ENCODE results near the gene GADD45B. TPM values are rescaled to one million over a fixed set of nuclear protein-coding genes. Genes with fewer than 3 reads are reported as not detected.

Gene GADD45B, protein sequence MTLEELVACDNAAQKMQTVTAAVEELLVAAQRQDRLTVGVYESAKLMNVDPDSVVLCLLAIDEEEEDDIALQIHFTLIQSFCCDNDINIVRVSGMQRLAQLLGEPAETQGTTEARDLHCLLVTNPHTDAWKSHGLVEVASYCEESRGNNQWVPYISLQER
- total RNA-seq, result 10 to 100 TPM; 84.4 to 84.5 TPM

DNA sequence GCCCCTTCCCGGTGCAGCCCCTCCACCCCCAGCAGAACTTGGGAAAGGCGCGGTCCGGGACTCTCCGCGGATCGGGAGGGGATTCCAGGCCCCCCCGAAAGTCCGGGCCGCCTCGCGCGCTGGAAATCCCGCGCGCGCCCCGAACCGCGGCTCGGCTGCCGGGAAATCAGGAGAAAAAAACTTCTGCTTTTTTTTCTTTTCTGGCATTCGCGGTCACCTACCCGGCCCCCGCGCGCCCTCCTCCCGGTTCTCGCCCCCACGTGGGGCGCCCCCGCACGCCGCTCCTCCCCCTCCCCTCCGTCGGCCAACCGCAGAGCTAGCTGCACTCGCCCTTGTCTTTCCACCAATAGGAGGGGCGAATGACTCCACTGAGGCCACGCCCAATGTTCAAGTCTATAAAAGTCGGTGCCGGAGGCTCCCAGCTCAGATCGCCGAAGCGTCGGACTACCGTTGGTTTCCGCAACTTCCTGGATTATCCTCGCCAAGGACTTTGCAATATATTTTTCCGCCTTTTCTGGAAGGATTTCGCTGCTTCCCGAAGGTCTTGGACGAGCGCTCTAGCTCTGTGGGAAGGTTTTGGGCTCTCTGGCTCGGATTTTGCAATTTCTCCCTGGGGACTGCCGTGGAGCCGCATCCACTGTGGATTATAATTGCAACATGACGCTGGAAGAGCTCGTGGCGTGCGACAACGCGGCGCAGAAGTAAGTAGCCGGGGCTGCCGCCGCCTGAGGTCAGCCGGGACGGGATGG lies at the start of gene GADD45B:
Gene GADD45B (plus strand): TSS at position 426 of the 749 bp plus-strand sequence. CDS start 232 bp downstream, at position 658.
- H3K27me3 Mint-ChIP-seq (ENCODE audit: low read depth), result no peaks in the 10 kb centered on the region

DNA sequence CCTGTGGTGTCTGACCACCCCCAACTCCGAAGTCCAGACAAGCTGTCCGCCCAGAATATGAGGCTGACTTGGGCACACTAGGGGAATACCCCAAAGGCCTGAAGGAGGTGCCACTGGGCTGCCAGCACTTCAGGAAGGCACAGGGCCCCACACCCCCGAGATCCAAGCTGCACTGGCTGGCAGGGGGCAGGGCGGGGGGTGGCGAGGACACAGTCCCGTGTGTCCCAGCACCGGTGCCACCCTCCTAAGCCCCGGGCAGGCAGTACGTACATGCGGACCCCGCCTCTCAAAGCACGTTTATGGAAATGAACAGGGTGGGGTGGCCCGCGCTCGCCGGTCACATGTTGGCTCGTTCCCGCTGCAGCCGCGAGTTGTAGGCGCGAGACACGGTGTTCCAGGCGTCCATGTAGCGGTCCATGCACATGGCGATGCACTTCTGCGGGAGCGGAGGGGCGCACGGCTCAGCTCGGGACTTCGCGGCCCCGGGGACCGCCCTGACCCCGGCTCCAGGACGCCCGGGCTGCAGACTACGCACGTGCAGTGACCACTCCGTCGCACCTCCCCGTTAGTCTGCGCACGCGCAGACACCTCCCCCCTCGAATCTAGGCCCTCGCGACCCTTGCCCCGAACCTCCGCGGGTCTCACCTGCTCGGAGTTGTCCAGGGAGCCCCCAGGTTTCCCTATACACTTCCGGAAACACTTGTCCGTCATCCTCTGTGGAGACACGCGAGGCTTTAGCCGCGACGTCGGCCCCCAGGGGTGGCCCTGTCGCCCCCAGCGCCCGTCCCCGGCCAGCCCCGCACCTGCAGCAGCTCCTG lies 49.1 kb upstream of the GADD45B start:
- H3K27me3 Mint-ChIP-seq (ENCODE audit: low read depth), result no peaks in the 10 kb centered on the region
- peaks cover 1 to 2% of the 10 kb centered on the region in 2 donors for H3K36me3 Mint-ChIP-seq (ENCODE audit: insufficient read depth in 2 of 2)
- ATAC-seq (replicated peaks in 1 of 2) (peak; percentile 16 to 23), DNase-seq (peak; percentile 38 to 45)
- peaks cover 14% of the 10 kb centered on the region for H3K4me1 Mint-ChIP-seq (ENCODE audit: low read depth)
- H3K9me3 Mint-ChIP-seq, result no peaks in the 10 kb centered on the region
- peak overlapping the region; percentile 91 to 93 for H3K4me3 Mint-ChIP-seq
- H3K27ac Mint-ChIP-seq, result peak overlapping the region; percentile 95

More for the DNA sequence above, at the start of gene GADD45B:
- Mint-ChIP-seq H3K4me1 (ENCODE audit: low read depth) (peaks cover 5% of the 10 kb centered on the region), H3K27ac (peak within 1 kb of the TSS; percentile 98), H3K36me3 (ENCODE audit: insufficient read depth in 2 of 2) (peaks cover 18 to 19% of the 10 kb centered on the region in 2 donors), H3K4me3 (peak within 1 kb of the TSS; percentile 97 to 99), H3K9me3 (no peaks in the 10 kb centered on the region)
- ATAC-seq (replicated peaks in 1 of 2) (peak; percentile 51 to 52), DNase-seq (peak; percentile 99)

DNA sequence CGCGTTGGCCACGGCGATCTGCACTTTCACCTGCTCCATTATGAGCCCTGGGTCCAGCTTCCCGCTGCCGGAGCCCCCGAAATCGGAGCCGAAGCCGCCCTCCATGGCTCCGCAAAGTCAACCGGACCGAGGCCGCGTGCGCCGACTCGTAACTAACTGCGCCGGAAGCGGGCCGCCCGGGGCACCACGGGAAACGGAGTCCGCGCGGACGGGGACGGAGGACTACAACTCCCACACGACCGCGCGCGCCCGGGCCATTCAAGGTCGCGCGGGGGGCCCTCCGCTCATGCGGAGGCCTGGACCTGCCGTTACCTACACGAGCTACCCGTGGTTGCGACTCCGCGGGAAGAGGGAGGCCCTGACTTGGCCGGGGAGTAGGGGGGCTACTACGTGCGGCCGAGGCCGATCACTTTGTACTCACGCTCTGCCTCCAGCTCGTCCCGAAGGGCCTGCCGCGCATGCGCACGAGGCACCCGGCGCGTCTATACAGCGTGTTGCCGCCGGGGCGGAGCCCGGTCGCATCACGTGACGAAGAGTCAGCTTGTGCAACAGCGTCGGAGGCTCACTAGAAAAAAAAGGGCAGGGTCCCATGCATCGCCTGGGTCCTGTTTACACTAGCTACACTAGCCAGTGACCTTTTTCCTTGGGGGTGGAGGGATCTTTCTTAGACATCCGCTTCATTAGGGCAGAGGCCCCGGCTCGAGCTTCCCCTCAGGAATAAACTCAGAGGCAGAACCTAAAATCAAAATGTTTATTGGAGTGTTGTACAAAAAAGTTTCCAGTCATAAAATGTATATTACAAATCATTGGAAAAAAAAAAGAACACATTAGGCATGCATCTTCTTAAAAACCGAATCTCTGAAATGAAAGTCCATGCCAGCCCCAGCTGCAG lies 48.3 kb upstream of the GADD45B start, which contains the start of gene TIMM13:
Gene TIMM13 (minus strand): TSS at position 158 of the 892 bp plus-strand sequence. CDS start 53 bp downstream, at position 105.
- peak; percentile 97 for DNase-seq
- Mint-ChIP-seq H3K27me3 (ENCODE audit: low read depth) (no peaks in the 10 kb centered on the region), H3K36me3 (ENCODE audit: insufficient read depth in 2 of 2) (peaks cover 1 to 6% of the 10 kb centered on the region in 2 donors), H3K4me1 (ENCODE audit: low read depth) (peaks cover 14% of the 10 kb centered on the region), H3K4me3 (peak within 1 kb of the TSS; percentile 91 to 93), H3K27ac (peak within 1 kb of the TSS; percentile 95), H3K9me3 (no peaks in the 10 kb centered on the region)
- peak; percentile 92 to 94 for ATAC-seq (replicated peaks in 1 of 2)

DNA sequence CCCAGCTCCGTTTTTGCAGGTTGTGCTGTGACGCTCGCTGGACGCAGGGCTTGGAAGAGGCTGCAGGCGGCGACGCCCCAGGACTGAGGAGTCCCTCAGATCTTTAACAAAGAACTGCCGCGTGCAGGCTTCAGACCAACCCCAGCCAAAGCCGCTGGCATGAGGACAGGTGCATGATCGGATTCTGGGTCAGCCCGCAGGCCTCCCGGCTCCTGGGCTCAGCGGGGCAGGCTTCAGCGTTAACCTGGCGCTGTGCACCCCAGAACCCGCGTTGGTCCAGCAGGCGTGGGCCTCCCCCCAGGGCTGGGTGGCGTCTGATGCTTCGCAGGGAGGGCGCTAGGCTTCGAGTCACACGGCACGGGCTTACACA lies 47.6 kb upstream of the GADD45B start:
- H3K36me3 Mint-ChIP-seq (ENCODE audit: insufficient read depth in 2 of 2), result peaks cover 1 to 5% of the 10 kb centered on the region in 2 donors
- H3K27me3 Mint-ChIP-seq (ENCODE audit: low read depth), result no peaks in the 10 kb centered on the region
- H3K27ac Mint-ChIP-seq, result peak overlapping the region; percentile 95
- no peaks in the 10 kb centered on the region for H3K9me3 Mint-ChIP-seq
- peak overlapping the region in 1 of 2 donors; percentile 91 for H3K4me3 Mint-ChIP-seq
- DNase-seq, result no peak
- H3K4me1 Mint-ChIP-seq (ENCODE audit: low read depth), result peaks cover 14% of the 10 kb centered on the region
- ATAC-seq (replicated peaks in 1 of 2), result no peak

DNA sequence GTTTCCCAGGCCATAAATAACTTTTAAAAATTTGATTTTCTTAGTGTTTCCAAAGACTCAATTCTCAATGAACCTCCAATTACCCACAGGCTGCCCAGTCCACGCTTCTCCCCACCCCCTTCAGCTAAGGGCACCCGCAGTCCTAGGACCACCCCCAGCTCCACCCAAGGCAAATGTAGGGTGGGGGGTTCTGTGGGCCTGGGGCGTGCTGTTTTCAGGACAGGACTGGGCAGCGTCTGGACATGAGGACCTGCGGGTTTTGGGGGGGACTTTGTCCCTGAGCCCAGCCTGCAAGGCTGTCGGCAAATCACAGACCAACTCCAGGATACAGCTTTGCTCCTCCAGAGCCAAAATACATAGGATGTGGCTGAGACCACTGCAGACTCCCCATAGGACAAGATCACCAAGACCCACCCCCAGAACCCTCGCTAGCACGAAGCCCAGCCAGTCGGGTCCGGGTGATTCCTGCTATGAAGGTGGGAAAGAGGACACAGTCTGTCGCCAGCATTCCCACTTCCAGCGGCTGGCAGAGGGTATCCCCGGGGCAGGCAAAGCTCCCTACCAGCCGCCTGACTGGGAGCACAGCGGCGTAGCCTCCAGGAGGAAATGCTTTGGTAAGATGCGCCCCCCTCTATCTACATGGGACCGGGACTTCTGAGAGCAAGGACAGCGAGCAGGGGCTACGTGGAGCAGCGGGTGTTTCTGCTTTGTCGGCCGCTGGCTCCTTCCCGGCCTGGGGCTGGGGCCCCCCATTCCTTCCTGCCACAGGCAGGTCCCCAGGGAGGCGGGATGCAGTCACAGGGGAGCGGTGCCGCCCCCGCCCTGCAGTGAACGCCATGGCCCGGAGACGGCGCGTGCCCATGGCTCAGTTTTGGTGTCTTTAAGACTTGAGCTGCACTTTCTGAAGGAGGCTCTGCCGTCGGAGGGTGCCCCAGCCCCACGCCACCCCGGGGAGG lies 46.9 kb upstream of the GADD45B start:
- H3K27ac Mint-ChIP-seq, result no peak overlapping the region
- H3K36me3 Mint-ChIP-seq (ENCODE audit: insufficient read depth in 2 of 2), result peaks cover 3 to 6% of the 10 kb centered on the region in 2 donors
- DNase-seq (no peak), ATAC-seq (replicated peaks in 1 of 2) (no peak)
- no peaks in the 10 kb centered on the region for H3K9me3 Mint-ChIP-seq
- no peaks in the 10 kb centered on the region for H3K27me3 Mint-ChIP-seq (ENCODE audit: low read depth)
- H3K4me3 Mint-ChIP-seq, result no peak overlapping the region
- peaks cover 14% of the 10 kb centered on the region for H3K4me1 Mint-ChIP-seq (ENCODE audit: low read depth)

DNA sequence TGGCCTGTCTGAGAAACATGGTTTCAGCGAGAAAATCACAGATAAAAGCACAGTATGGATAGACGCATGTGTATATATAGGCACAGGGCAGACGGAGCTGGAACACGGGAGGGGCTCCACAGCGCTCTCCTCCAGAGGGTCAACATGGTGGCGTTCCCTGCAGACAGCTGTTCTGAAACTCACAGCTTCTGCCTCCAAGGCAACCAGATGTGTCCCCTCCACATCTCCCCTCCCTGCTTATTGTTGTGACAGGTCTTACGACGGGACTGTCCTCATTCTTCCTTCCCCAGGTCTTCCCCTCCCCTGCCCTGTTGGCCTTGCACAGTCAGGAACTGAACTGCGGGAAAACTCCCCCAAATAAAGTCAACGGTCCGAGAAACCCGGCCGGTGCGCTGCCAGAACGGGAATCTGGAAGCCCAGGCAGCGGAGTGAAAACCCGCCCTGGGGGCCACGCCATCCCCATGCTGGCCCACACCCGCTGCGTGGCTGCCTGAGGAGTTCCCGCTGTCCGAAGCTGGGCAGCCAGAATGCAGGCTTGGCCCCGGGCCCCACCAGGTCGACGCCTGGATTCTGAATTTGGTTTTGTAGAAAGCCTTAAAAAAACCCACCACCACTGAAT lies 45.9 kb upstream of the GADD45B start:
- Mint-ChIP-seq H3K27ac (no peak overlapping the region), H3K4me1 (ENCODE audit: low read depth) (peaks cover 14% of the 10 kb centered on the region), H3K36me3 (ENCODE audit: insufficient read depth in 2 of 2) (peaks cover 3 to 9% of the 10 kb centered on the region in 2 donors), H3K9me3 (no peaks in the 10 kb centered on the region), H3K27me3 (ENCODE audit: low read depth) (no peaks in the 10 kb centered on the region), H3K4me3 (no peak overlapping the region)
- DNase-seq (no peak), ATAC-seq (replicated peaks in 1 of 2) (no peak)

DNA sequence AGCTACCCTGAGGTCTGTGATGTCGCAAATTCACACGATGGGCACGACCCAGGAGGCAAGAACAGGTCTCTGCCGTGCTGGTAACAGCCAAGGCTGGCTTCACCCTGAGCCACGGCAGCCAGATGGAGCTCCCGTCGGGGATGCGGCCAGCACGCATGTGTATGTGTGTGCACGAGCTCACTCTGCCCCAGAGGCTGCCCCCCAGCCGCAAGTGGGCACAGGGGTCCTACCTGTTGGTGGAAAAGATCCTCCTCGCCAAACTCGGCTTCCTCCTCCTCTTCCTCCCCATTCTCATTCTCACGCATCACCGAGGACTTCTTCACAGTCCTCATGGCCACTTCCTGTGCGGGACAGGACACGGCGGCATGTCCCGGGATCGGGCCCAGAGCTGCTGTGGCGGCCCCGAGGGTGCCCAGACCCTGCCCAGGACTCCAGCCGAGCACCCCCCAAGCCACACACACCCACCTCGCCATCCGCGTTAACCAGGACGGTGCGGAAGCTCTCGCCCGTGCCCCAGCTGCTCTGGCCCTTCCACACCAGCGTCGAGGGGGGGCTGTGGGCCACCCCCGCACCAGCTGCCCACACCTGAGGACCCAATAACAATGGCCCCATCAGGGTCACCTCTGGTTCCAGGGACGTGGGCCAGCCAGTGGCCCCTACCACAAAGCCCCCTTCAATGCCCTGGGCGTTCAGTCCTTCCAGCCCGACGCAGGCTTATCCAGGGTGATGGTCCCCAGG lies 44.4 kb upstream of the GADD45B start:
- H3K4me1 Mint-ChIP-seq (ENCODE audit: low read depth), result peaks cover 10% of the 10 kb centered on the region

DNA sequence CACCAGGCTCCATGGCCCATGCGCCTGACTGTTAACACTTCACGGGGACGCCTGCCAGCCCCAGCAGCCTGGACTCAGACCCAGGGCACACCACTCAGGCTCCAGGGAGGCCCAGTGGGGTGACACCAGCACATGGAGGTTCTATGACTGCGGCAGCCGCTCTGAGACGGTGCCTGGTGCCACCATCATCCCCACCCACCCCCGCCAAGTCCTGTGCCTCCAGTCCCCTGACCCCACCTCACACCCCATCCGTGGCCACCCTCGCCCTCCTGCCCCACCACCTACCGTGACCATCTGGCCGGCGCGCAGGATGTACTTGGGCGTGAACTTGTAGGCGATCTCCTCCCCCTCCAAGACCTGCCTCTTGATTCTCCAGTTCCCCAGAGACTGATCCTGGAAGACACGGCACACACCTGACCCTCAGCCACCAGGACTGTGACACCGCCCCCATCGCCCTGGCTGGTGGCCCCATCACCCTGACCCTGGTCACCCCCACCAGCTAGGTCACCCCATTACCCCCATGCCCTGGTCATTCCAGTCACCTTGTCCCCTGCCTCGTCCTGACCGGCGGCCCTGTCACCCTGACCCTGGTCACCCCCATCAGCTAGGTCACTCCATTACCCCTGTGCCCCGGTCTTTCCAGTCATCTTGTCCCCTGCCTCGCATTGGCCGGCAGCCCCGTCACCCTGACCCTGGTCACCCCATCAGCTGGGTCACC lies 43.6 kb upstream of the GADD45B start:
- ATAC-seq (replicated peaks in 1 of 2) (no peak), DNase-seq (no peak)
- Mint-ChIP-seq H3K27me3 (ENCODE audit: low read depth) (no peaks in the 10 kb centered on the region), H3K4me3 (no peak overlapping the region), H3K4me1 (ENCODE audit: low read depth) (peaks cover 8% of the 10 kb centered on the region), H3K36me3 (ENCODE audit: insufficient read depth in 2 of 2) (peaks cover 2 to 12% of the 10 kb centered on the region in 2 donors), H3K27ac (no peak overlapping the region), H3K9me3 (no peaks in the 10 kb centered on the region)

More for the DNA sequence above, 44.4 kb upstream of the GADD45B start:
- no peak overlapping the region for H3K4me3 Mint-ChIP-seq
- DNase-seq (no peak), ATAC-seq (replicated peaks in 1 of 2) (no peak)
- no peaks in the 10 kb centered on the region for H3K9me3 Mint-ChIP-seq
- H3K27me3 Mint-ChIP-seq (ENCODE audit: low read depth), result no peaks in the 10 kb centered on the region
- no peak overlapping the region for H3K27ac Mint-ChIP-seq
- peaks cover 3 to 12% of the 10 kb centered on the region in 2 donors for H3K36me3 Mint-ChIP-seq (ENCODE audit: insufficient read depth in 2 of 2)

DNA sequence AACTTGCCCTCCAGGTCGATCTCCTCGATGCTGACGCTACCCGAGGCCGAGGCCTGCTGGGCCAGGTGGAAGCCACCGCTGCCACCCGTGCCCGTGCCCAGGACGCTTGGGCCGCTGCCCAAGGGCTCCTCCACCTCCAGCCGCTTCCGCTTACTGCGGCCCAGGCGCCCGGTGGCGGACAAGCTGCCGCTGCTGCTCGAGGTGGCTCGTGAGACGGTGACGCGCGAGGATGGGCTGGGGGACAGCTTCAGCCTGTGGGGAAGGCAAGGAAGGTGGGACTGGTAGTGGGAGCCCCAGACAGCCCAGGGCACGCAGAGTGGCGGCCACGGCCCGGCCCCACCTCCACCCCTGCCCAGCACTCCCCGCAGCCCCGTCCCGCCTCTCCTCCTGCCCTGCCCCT lies 42.1 kb upstream of the GADD45B start:
- H3K27ac Mint-ChIP-seq, result no peak overlapping the region
- DNase-seq (no peak), ATAC-seq (replicated peaks in 1 of 2) (no peak)
- H3K36me3 Mint-ChIP-seq (ENCODE audit: insufficient read depth in 2 of 2), result peaks cover 2 to 12% of the 10 kb centered on the region in 2 donors
- no peaks in the 10 kb centered on the region for H3K4me1 Mint-ChIP-seq (ENCODE audit: low read depth)
- H3K9me3 Mint-ChIP-seq, result no peaks in the 10 kb centered on the region
- no peaks in the 10 kb centered on the region for H3K27me3 Mint-ChIP-seq (ENCODE audit: low read depth)
- H3K4me3 Mint-ChIP-seq, result no peak overlapping the region

DNA sequence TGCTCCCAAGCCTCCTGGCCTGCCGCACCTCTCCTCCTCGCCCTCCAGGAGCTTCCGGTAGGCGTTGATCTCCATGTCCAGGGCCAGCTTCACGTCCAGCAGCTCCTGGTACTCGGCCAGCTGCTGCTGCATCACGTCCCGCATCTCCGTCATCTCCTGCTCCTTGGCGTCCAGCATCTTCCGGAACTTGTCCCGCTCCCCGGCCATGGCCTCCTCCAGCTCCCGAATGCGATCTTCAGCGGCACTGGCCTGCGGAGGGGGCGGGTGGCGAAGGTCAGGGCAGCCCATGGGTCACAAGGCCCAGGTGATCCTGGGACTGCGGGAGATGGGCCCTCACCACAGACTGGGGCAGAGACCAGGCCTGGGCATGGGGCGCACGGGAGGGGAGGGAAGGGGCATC lies 41.7 kb upstream of the GADD45B start:
- Mint-ChIP-seq H3K36me3 (ENCODE audit: insufficient read depth in 2 of 2) (peaks cover 2 to 12% of the 10 kb centered on the region in 2 donors), H3K27ac (no peak overlapping the region)

More for the DNA sequence above, 41.7 kb upstream of the GADD45B start:
- ATAC-seq (replicated peaks in 1 of 2) (no peak), DNase-seq (no peak)
- no peak overlapping the region for H3K4me3 Mint-ChIP-seq
- no peaks in the 10 kb centered on the region for H3K9me3 Mint-ChIP-seq
- no peaks in the 10 kb centered on the region for H3K27me3 Mint-ChIP-seq (ENCODE audit: low read depth)
- no peaks in the 10 kb centered on the region for H3K4me1 Mint-ChIP-seq (ENCODE audit: low read depth)

All from activated T-cell treated with anti-CD3 and anti-CD28 coated beads, Interleukin-2, amount 50 U/mL, for 72 hours (primary cell).